K562 (cell line): ENCODE data around the gene EHD3. TPM values are rescaled to one million over a fixed set of nuclear protein-coding genes. Genes with fewer than 3 reads are reported as not detected.

Experiments used
- ATAC-seq: fragments of 200-7000 bp; cut with Tn5 transposase; 3 replicates; pipeline ENCODE4 v1.9.1; 2020; ENCODE audit warnings: moderate library complexity
- BruUV-seq: library from RNA; stranded (reverse); fragments of 400-500 nt; replicated peaks from 2 replicates; lab custom pipeline; 2021; lab: Mats Ljungman, UMichigan
- CTCF ChIA-PET: fragments of 300-600 bp; formaldehyde crosslinking; extraction: SDS; loops from one replicate; lab custom pipeline; 2021; ENCODE audit warnings: low intra/inter-chr PET ratio; lab: Yijun Ruan, JAX
- POLR2A ChIA-PET: fragments of 300-600, 350-650 bp; sonication (Branson Sonifier 250); formaldehyde crosslinking; extraction: SDS; loops from one replicate; lab custom pipeline; 2021; ENCODE audit warnings: antibody characterized with exemption, inconsistent platforms; lab: Yijun Ruan, JAX
- DNase-seq, 4 experiments: peaks; one replicate each; pipeline versions ENCODE4 v3.0.0 to v3.0.0-alpha.2; 2011 to 2018; ENCODE audit warnings: low spot score in 3 of 4, mixed read lengths in 3 of 4; ENCODE audit errors: extremely low read depth in 1 of 4
- FAIRE-seq: peaks from 2 replicates; lab custom pipeline; 2011; peaks lifted over from hg19 to GRCh38; lab: Jason Lieb, UNC
- H2AFZ ChIP-seq: 2 replicates; pipeline ENCODE4 v1.6.0; 2011; ENCODE audit warnings: low read depth, low read length, control low read depth, inconsistent platforms
- H3K27ac ChIP-seq: fragments of 200-600 bp; 3 replicates; pipeline ENCODE4 v1.8.0; 2011; ENCODE audit warnings: low read depth, mild to moderate bottlenecking, control low read depth, inconsistent platforms, low read length, moderate library complexity, mixed read lengths; ENCODE audit errors: extremely low read depth
- H3K27me3 ChIP-seq, 2 experiments: fragments of 300-600 bp in 1 of 2; 2 replicates in 1 of 2; 3 replicates in 1 of 2; pipeline versions ENCODE4 v1.6.0 to v1.8.0; 2011; ENCODE audit warnings: inconsistent platforms in 2 of 2, low read length in 2 of 2, mild to moderate bottlenecking in 1 of 2, mixed read lengths in 1 of 2, moderate library complexity in 1 of 2; ENCODE audit not compliant: control insufficient read depth in 2 of 2, insufficient read depth in 2 of 2
- H3K36me3 ChIP-seq: fragments of 300-600 bp; 3 replicates; pipeline ENCODE4 v1.8.0; 2011; ENCODE audit warnings: mild to moderate bottlenecking, low read length, inconsistent platforms; ENCODE audit not compliant: control insufficient read depth, insufficient read depth
- H3K4me1 ChIP-seq, 2 experiments: fragments of 200-600 bp in 1 of 2; replicated peaks in 1 of 2; 2 replicates in 1 of 2; 3 replicates in 1 of 2; pipeline versions ENCODE4 v1.5.1 to v1.8.0; 2011; ENCODE audit warnings: inconsistent platforms in 2 of 2, low read length in 2 of 2, mild to moderate bottlenecking in 1 of 2, mixed read lengths in 1 of 2, moderate library complexity in 1 of 2; ENCODE audit not compliant: control insufficient read depth in 2 of 2, insufficient read depth in 2 of 2
- H3K4me2 ChIP-seq: 2 replicates; pipeline ENCODE4 v1.6.1; 2011; ENCODE audit warnings: low read length, control low read depth, inconsistent platforms, mixed read lengths; ENCODE audit not compliant: insufficient read depth
- H3K4me3 ChIP-seq: fragments of 200-600 bp; sonication (generic), shearing (Covaris generic); 2 replicates; pipeline ENCODE4 v1.5.1; 2016; ENCODE audit warnings: control low read depth, inconsistent platforms
- H3K79me2 ChIP-seq: fragments of 200-600 bp; 3 replicates; pipeline ENCODE4 v1.8.0; 2011; ENCODE audit warnings: low read length, inconsistent platforms; ENCODE audit not compliant: control insufficient read depth, insufficient read depth
- H3K9ac ChIP-seq, 2 experiments: 2 replicates each; pipeline versions ENCODE4 v1.6.0 to v1.6.1; 2011; ENCODE audit warnings: low read depth in 2 of 2, low read length in 2 of 2, control low read depth in 1 of 2, inconsistent platforms in 1 of 2, mild to moderate bottlenecking in 1 of 2, mixed read lengths in 1 of 2; ENCODE audit not compliant: insufficient read depth in 1 of 2
- H3K9me1 ChIP-seq: one replicate; pipeline ENCODE4 v1.6.0; 2011; ENCODE audit warnings: inconsistent platforms, mild to moderate bottlenecking, low read length, moderate library complexity; ENCODE audit not compliant: control insufficient read depth, insufficient read depth
- H3K9me3 ChIP-seq: replicated peaks from 2 replicates; pipeline ENCODE4 v1.5.1; 2011; ENCODE audit warnings: low read depth, low read length, inconsistent platforms; ENCODE audit not compliant: control insufficient read depth, insufficient read depth
- H4K20me1 ChIP-seq: replicated peaks from 2 replicates; pipeline ENCODE4 v1.6.1; 2011; ENCODE audit warnings: low read length, inconsistent platforms, mixed read lengths; ENCODE audit not compliant: control insufficient read depth, insufficient read depth
- CHAMP1 ChIP-seq: fragments of 450-650 bp; IDR thresholded peaks from 2 replicates; pipeline ENCODE4 v1.6.1; 2016; ENCODE audit warnings: mild to moderate bottlenecking
- CREB3L1 ChIP-seq: fragments of 450-650 bp; IDR thresholded peaks from 2 replicates; pipeline ENCODE4 v1.6.1; 2014; ENCODE audit warnings: low read depth, mild to moderate bottlenecking, moderate library complexity, borderline replicate concordance
- FOXJ2 ChIP-seq: fragments of 200-800 bp; sonication (Bioruptor generic); IDR thresholded peaks from 2 replicates; pipeline ENCODE4 v1.6.1; 2016; ENCODE audit warnings: missing genetic modification characterization, missing compliant biosample characterization
- FOXO4 ChIP-seq: fragments of 450-650 bp; formaldehyde crosslinking; IDR thresholded peaks from 2 replicates; pipeline ENCODE4 v1.4.0; 2020; ENCODE audit warnings: mild to moderate bottlenecking, moderate library complexity
- LCOR ChIP-seq: sonication (generic); formaldehyde crosslinking; IDR thresholded peaks from 2 replicates; pipeline ENCODE4 v1.8.0; 2022; ENCODE audit warnings: mild to moderate bottlenecking, missing genetic modification reagents
- MTA1 ChIP-seq: fragments of 450-650 bp; IDR thresholded peaks from 2 replicates; pipeline ENCODE4 v1.6.1; 2017; ENCODE audit warnings: borderline replicate concordance
- PTBP1 ChIP-seq: fragments of 200-400 bp; formaldehyde crosslinking; IDR thresholded peaks from 2 replicates; pipeline ENCODE4 v1.6.1; 2017; ENCODE audit warnings: low read depth, low read length
- SMARCB1 ChIP-seq: IDR thresholded peaks from 2 replicates; pipeline ENCODE4 v1.6.1; 2011; ENCODE audit warnings: improper control_type of control experiment, low read depth; ENCODE audit not compliant: insufficient read length
- SRF ChIP-seq, 2 experiments: fragments of 250-450, 450-650 bp in 1 of 2; sonication (Bioruptor Pico) in 1 of 2; sonication (generic) in 1 of 2; formaldehyde crosslinking; IDR thresholded peaks; 2 replicates each; pipeline versions ENCODE4 v1.5.0 to v1.5.1; 2020 to 2022; ENCODE audit warnings: mild to moderate bottlenecking in 1 of 2, missing genetic modification reagents in 1 of 2
- ZBTB49 ChIP-seq: sonication (generic); formaldehyde crosslinking; IDR thresholded peaks from 2 replicates; pipeline ENCODE4 v1.8.0; 2022; ENCODE audit warnings: missing genetic modification reagents, mild to moderate bottlenecking, borderline replicate concordance
- ZNF212 ChIP-seq: fragments of 450-650 bp; formaldehyde crosslinking; IDR thresholded peaks from 2 replicates; pipeline ENCODE4 v1.4.0; 2020; ENCODE audit warnings: mild to moderate bottlenecking
- ZNF280A ChIP-seq: fragments of 450-650 bp; IDR thresholded peaks from 2 replicates; pipeline ENCODE4 v1.6.1; 2018; ENCODE audit warnings: mild to moderate bottlenecking, low read depth; ENCODE audit not compliant: partially characterized antibody
- ZNF764 ChIP-seq: fragments of 250-450 bp; sonication (Bioruptor Pico); IDR thresholded peaks from 2 replicates; pipeline ENCODE4 v1.4.0; 2020; ENCODE audit warnings: low read depth, mild to moderate bottlenecking, moderate library complexity
- WGBS: fragments of 100-300 bp; shearing (Covaris generic); methylation state at CpG from one replicate; pipeline ENCODE4 v1.1.6; 2016; ENCODE audit warnings: low coverage, mixed read lengths; ENCODE audit not compliant: insufficient coverage; ENCODE audit errors: missing lambda C conversion rate; 5-methylcytosine and 5-hydroxymethylcytosine counted together
- in situ Hi-C: fragments of 300-500 bp; cut with MboI; formaldehyde crosslinking; loops from 4 replicates; pipeline ENCODE4 v1.15.0; 2018; ENCODE audit warnings: inconsistent platforms, mixed read lengths
- intact Hi-C: fragments of 100-400 bp; cut with micrococcal nuclease; formaldehyde crosslinking; loops from 2 replicates; pipeline ENCODE4 v1.14.2; 2022
- polyA plus RNA-seq, 8 experiments: library from polyadenylated mRNA; depleted of rRNA in 4 of 8; stranded (reverse) in 5 of 8; unstranded in 3 of 8; fragments of >200 nt; fragmentation: Nextera tagmentation in 2 of 8; fragmentation: Illumina TruSeq in 1 of 8; extraction: Ambion mirVana in 2 of 8; extraction: Trizol in 1 of 8; gene quantifications; 2 replicates each; pipeline versions ENCODE4 v1.2.1 to v1.2.3, GENCODE V29; 2011 to 2014; ENCODE audit warnings: inconsistent platforms in 1 of 8, missing spikeins in 1 of 8
- total RNA-seq, 7 experiments: library from RNA; depleted of rRNA in 6 of 7; stranded (reverse); fragments of >200 nt in 6 of 7; fragmentation: Illumina TruSeq in 2 of 7; extraction: Trizol in 2 of 7; gene quantifications; 2 replicates each; pipeline versions ENCODE4 v1.2.1 to v1.2.3, GENCODE V29; 2011 to 2021; ENCODE audit warnings: low replicate concordance in 1 of 7

EHD3 gene
- total and polyA plus RNA-seq, 9 of the 15 experiments (the other 6 are each of a cell fraction or from before 2014, with no cell fraction given): under 0.01 to 0.04 (median 0.03) TPM; not detected in 3

GRCh38 chr2:31233231-31233630, 721 bp upstream of the EHD3 start:
- Histone ChIP-seq H3K4me3 (no peak overlapping the region), H3K9ac (no peak overlapping the region), H3K79me2 (no peaks in the 10 kb centered on the region), H3K27me3 (peaks cover 3 to 25% of the 10 kb centered on the region in 2 experiments; a peak in 2 of 5 replicates), H3K4me1 (peaks cover 0 to 11% of the 10 kb centered on the region in 2 experiments; a peak in 3 of 5 replicates), H3K27ac (no peak overlapping the region)
- intact Hi-C loops: loop anchor here (10.0 kb wide), 1 partner anchor 102 kb away; no protein-coding TSS in a partner anchor
- POLR2A ChIA-PET: no interaction called here
- ATAC-seq: no peak
- WGBS: 0% methylated on average over 1 of the region's 1 CpG
- DNase-seq: no peak
- TF ChIP-seq SRF (CRISPR knock-in tag; IDR thresholded peaks at IDR 0.05): no peak
- TF ChIP-seq ZNF280A: no peak
- TF ChIP-seq FOXJ2 (tag): no peak
- TF ChIP-seq CHAMP1: no peak
- TF ChIP-seq SMARCB1: no peak
- no peak for TF ChIP-seq MTA1
- no peak for TF ChIP-seq CREB3L1
- TF ChIP-seq ZNF212 (CRISPR knock-in tag): no peak
- no peak for TF ChIP-seq FOXO4 (CRISPR knock-in tag)
- TF ChIP-seq LCOR (CRISPR knock-in tag): no peak
- no peak for TF ChIP-seq PTBP1
- no peak for TF ChIP-seq ZNF764 (CRISPR knock-in tag)
- TF ChIP-seq ZBTB49: no peak
- TF ChIP-seq, all 486 proteins: peak for 0
- H3K9me3 ChIP-seq: no peaks in the 10 kb centered on the region
- no peaks in the 10 kb centered on the region for H3K36me3 ChIP-seq
- no peaks in the 10 kb centered on the region for H3K9me1 ChIP-seq
- H2AFZ ChIP-seq: no peak overlapping the region
- no peak for FAIRE-seq
- CTCF ChIA-PET: no interaction called here
- no peaks in the 10 kb centered on the region for H4K20me1 ChIP-seq
- no TSS peak for BruUV-seq
- in situ Hi-C loops: no loop called here
- no peak overlapping the region for H3K4me2 ChIP-seq
